ENCODE measurements around the gene KRTAP6-3.

Gene KRTAP6-3

DNA sequence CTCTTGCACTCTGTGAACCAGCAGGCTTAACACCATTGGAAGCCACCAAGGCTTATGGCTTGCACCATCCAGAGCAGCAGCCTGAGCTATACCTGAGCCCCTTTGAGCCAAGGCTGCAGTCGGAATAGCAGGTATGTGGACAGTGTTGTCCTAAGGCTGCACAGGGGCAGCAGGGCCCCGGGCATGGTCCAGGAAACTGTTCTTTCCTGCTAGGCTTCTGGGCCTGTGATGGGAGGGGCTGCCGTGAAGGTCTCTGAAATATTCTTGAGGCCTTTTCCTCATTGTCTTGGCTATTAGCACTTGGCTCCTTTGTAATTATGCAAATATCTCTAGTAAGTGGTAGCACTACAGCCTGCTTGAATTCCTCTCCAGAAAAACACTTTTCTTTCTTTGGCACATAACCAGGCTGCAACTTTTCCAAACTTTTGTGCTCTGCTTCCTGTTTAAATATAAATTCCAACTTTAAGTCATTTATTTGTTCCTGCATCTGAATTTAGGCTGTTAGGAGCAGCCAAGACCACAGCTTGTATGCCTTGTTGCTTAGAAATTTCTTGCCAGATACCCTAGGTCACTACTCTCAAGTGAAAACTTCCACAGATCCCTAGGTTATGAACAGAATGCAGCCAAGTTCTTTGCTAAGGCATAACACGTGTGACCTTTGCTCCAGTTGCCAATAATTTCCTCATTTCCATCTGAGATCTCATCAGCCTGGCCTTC is 33.4 kb downstream of the KRTAP6-3 start:
- DNase-seq (ENCODE audit: low read depth, low spot score), result no peak

DNA sequence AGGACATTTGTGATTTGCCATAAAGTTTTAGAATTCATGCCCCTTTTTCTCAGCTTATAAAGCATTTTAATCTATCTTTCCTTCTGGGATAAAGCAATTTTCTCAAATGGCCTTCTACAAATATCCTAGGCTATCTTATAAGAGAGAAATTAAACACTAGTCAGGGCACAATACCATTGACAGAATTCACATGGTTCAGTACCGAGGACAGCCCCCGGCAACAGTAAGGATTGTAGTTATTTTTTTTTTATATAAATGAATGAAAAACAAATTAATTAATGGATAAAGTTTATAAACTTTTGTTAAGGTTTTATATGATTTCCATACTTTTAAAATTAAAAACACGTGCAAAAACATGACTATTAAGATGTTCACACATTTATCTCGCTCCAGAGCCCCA is 35.9 kb downstream of the KRTAP6-3 start:
- DNase-seq (ENCODE audit: low read depth, low spot score), result no peak

DNA sequence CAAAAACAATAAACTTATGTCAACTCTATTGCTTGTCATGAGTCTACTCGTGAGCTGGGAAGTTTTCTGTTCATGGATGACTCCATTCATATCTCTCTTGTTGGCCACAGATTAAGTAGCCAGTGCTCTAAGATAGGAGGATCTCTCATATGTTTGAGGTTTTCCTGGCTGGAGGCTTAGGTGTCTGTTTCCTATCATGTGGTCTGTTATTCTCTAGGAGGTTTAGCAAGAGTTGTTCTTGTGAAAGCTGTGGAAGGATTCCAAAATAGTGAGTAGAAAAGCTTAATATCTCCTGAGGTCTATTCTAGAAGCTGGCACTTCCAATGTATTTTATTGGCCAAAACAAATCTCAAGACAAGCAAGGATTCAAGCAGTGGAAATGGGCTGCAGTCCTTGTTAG is 37.0 kb downstream of the KRTAP6-3 start:
- DNase-seq (ENCODE audit: low read depth, low spot score), result no peak

DNA sequence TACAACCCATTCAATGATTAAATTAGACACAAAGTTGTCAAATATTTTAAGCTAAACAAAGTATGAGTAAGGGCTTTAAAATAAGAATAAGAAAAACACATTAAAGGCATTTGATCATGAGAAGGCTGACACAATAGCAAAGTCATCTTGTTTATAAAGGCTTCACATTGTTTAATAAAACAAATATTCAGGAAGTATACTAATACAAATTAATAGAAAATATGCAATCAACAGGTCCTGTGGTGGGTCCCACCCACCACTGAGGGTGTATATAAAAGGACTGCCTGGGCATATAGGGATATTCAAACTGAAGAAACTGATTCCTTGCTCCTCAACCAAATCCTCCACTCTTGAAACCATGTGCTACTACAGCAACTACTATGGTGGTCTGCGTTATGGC is 42.7 kb downstream of the KRTAP6-3 start, which contains the start of gene KRTAP20-2:
KRTAP20-2 (plus strand) TSS at position 301 of the 400 bp plus-strand sequence; CDS start at position 359, 58 bp downstream.
- no peak for DNase-seq (ENCODE audit: low read depth, low spot score)

DNA sequence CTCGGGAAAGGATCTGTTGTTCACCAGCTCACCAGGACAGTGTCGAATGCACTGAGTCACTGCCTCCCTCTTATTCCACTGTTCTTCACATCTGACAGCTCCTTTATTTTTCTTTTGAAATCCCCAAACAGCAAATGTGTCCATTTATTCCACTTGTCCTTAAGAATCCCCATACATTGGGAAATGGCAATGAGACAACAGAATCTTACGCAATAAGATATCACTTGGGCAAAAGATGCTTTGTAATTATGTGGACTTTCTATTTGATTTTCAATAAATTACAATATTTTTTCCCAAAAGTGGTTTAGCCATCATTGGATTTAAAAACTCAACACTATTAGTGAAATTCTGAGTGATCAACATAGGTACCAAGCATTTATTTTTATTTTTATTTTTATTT is 46.4 kb downstream of the KRTAP6-3 start:
- no peak for DNase-seq (ENCODE audit: low read depth, low spot score)

DNA sequence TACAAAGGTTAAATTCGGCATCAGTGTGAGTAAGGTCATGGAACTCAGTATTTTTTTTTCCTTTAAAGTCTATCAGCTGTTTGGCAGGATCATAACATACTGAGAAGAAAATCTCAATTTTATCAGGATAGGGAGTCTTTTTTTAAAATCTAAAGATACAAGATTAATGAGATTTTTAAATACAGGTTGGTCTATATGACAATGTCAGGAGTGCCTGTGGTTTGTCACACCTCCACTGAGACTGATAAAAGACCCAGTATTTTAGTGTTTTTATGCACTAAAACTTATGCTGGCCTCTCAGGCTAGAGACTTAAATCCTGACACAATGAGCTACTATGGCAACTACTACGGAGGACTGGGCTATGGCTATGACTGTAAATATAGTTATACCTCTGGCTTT is 50.3 kb downstream of the KRTAP6-3 start, which contains the start of gene KRTAP20-3:
KRTAP20-3 (plus strand) TSS at position 301 of the 400 bp plus-strand sequence.
- no peak for DNase-seq (ENCODE audit: low read depth, low spot score)

All from ELF-1 (cell line).